B cell (primary cell): ENCODE results near the gene KIF16B.

ENCODE experiments used
- EZH2 ChIP-seq: IDR thresholded peaks from 2 replicates; pipeline ENCODE4 v1.6.1; 2012; ENCODE audit warnings: borderline replicate concordance, low read depth, mild to moderate bottlenecking, moderate library complexity, low read length; ENCODE audit not compliant: insufficient read depth, poor library complexity, severe bottlenecking
- TF ChIP-seq, protein P1 (sequence below): fragments of 200-600 bp; IDR thresholded peaks from one replicate; pipeline ENCODE4 v1.8.0; 2022; ENCODE audit warnings: antibody characterized with exemption, mild to moderate bottlenecking

DNA sequence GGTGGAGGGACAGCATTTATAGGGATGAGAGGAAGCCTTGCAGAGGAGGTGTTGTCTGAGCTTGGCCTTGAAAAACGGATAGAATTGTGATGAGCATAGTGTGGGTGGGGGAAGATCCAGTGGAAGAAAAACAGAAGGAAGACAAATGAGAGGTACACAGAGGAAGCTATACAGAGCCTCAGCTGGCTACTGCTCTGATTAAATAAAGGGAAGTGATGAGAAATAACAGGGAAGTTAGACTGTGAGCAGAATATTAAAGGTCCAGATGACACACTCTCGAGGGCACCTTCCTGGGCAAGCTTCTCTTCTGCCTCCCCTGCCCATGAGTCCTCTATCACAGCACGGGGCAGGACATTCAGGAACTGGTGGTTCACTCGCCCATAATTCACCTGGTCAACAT, 182.3 kb downstream of the KIF16B start:
- TF ChIP-seq, protein P1, sequence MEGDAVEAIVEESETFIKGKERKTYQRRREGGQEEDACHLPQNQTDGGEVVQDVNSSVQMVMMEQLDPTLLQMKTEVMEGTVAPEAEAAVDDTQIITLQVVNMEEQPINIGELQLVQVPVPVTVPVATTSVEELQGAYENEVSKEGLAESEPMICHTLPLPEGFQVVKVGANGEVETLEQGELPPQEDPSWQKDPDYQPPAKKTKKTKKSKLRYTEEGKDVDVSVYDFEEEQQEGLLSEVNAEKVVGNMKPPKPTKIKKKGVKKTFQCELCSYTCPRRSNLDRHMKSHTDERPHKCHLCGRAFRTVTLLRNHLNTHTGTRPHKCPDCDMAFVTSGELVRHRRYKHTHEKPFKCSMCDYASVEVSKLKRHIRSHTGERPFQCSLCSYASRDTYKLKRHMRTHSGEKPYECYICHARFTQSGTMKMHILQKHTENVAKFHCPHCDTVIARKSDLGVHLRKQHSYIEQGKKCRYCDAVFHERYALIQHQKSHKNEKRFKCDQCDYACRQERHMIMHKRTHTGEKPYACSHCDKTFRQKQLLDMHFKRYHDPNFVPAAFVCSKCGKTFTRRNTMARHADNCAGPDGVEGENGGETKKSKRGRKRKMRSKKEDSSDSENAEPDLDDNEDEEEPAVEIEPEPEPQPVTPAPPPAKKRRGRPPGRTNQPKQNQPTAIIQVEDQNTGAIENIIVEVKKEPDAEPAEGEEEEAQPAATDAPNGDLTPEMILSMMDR: no peak
- no peak for TF ChIP-seq EZH2
